ENCODE measurements around the gene GLIS1.

- TF ChIP-seq, protein P1, sequence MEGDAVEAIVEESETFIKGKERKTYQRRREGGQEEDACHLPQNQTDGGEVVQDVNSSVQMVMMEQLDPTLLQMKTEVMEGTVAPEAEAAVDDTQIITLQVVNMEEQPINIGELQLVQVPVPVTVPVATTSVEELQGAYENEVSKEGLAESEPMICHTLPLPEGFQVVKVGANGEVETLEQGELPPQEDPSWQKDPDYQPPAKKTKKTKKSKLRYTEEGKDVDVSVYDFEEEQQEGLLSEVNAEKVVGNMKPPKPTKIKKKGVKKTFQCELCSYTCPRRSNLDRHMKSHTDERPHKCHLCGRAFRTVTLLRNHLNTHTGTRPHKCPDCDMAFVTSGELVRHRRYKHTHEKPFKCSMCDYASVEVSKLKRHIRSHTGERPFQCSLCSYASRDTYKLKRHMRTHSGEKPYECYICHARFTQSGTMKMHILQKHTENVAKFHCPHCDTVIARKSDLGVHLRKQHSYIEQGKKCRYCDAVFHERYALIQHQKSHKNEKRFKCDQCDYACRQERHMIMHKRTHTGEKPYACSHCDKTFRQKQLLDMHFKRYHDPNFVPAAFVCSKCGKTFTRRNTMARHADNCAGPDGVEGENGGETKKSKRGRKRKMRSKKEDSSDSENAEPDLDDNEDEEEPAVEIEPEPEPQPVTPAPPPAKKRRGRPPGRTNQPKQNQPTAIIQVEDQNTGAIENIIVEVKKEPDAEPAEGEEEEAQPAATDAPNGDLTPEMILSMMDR (IDR thresholded peaks at IDR 0.05; ENCODE audit: extremely low read depth in 1 of 2, insufficient read depth in 1 of 2, low read depth in 1 of 2, low read length in 2 of 2): no peak
- TF ChIP-seq POLR2AphosphoS5 (IDR thresholded peaks at IDR 0.05; ENCODE audit: insufficient read depth, low read depth, low read length) (no peak), EZH2 (IDR thresholded peaks at IDR 0.05; ENCODE audit: borderline replicate concordance, low read depth, low read length, severe bottlenecking) (no peak), JUN (IDR thresholded peaks at IDR 0.05; ENCODE audit: borderline replicate concordance, insufficient read depth, insufficient read length, low read depth) (no peak), POLR2A (IDR thresholded peaks at IDR 0.05; ENCODE audit: low read depth, low read length) (no peak)
These were observed 280.3 kb downstream of the GLIS1 start for GRCh38 chr1:53458634-53459033.
